HepG2 (cell line): ENCODE data around the gene ZC3H4. TPM values are rescaled to one million over a fixed set of nuclear protein-coding genes. Genes with fewer than 3 reads are reported as not detected.

ENCODE experiments used
- AGO1 ChIP-seq: fragments of 200-400 bp; formaldehyde crosslinking; IDR thresholded peaks from 2 replicates; pipeline ENCODE4 v1.6.1; 2017; ENCODE audit warnings: mild to moderate bottlenecking, low read depth, low read length, moderate library complexity; ENCODE audit not compliant: poor library complexity, severe bottlenecking
- DMAP1 ChIP-seq: IDR thresholded peaks from 2 replicates; pipeline ENCODE4 v1.6.1; 2016
- ETS1 ChIP-seq: sonication (generic); formaldehyde crosslinking; IDR thresholded peaks from 2 replicates; pipeline ENCODE4 v1.4.0; 2020; ENCODE audit warnings: missing genetic modification reagents
- HDAC2 ChIP-seq: sonication (generic); formaldehyde crosslinking; IDR thresholded peaks from 2 replicates; pipeline ENCODE4 v1.4.0; 2020; ENCODE audit warnings: missing genetic modification reagents
- HNF4A ChIP-seq: sonication (generic); formaldehyde crosslinking; IDR thresholded peaks from 2 replicates; pipeline ENCODE4 v1.4.0; 2020; ENCODE audit warnings: missing genetic modification reagents
- KDM1A ChIP-seq: IDR thresholded peaks from 2 replicates; pipeline ENCODE4 v1.6.1; 2016; ENCODE audit warnings: missing compliant biosample characterization
- KLF13 ChIP-seq: sonication (generic); formaldehyde crosslinking; IDR thresholded peaks from 2 replicates; pipeline ENCODE4 v1.4.0; 2020; ENCODE audit warnings: mild to moderate bottlenecking, missing genetic modification reagents
- MEIS1 ChIP-seq: sonication (generic); formaldehyde crosslinking; IDR thresholded peaks from 2 replicates; pipeline ENCODE4 v1.9.0; 2021; ENCODE audit warnings: mild to moderate bottlenecking, missing genetic modification reagents, moderate library complexity, borderline replicate concordance
- PRDM4 ChIP-seq: sonication (generic); formaldehyde crosslinking; IDR thresholded peaks from 2 replicates; pipeline ENCODE4 v1.9.0; 2021; ENCODE audit warnings: missing genetic modification reagents, borderline replicate concordance
- RELA ChIP-seq: sonication (generic); formaldehyde crosslinking; IDR thresholded peaks from 2 replicates; pipeline ENCODE4 v1.4.0; 2020; ENCODE audit warnings: missing genetic modification reagents
- SIX1 ChIP-seq: sonication (generic); formaldehyde crosslinking; IDR thresholded peaks from 2 replicates; pipeline ENCODE4 v1.4.0; 2020; ENCODE audit warnings: missing genetic modification reagents, borderline replicate concordance
- SIX4 ChIP-seq: sonication (generic); formaldehyde crosslinking; IDR thresholded peaks from 2 replicates; pipeline ENCODE4 v1.4.0; 2020; ENCODE audit warnings: missing genetic modification reagents
- SMARCC2 ChIP-seq: fragments of 450-650 bp; IDR thresholded peaks from 2 replicates; pipeline ENCODE4 v1.6.1; 2017; ENCODE audit warnings: antibody characterized with exemption, mild to moderate bottlenecking
- SP4 ChIP-seq: sonication (generic); formaldehyde crosslinking; IDR thresholded peaks from 2 replicates; pipeline ENCODE4 v1.8.1; 2023; ENCODE audit warnings: mild to moderate bottlenecking, missing genetic modification reagents
- TAF1 ChIP-seq: sonication (generic); formaldehyde crosslinking; IDR thresholded peaks from 2 replicates; pipeline ENCODE4 v1.4.0; 2020; ENCODE audit warnings: missing genetic modification reagents
- TOPORS ChIP-seq: sonication (generic); formaldehyde crosslinking; IDR thresholded peaks from 2 replicates; pipeline ENCODE4 v1.8.0; 2023; ENCODE audit warnings: mild to moderate bottlenecking, missing genetic modification reagents
- TP53 ChIP-seq: sonication (generic); formaldehyde crosslinking; conservative IDR thresholded peaks from 2 replicates; pipeline ENCODE4 v1.4.0; 2020; ENCODE audit warnings: missing genetic modification reagents
- ZBTB7B ChIP-seq: sonication (generic); formaldehyde crosslinking; IDR thresholded peaks from 2 replicates; pipeline ENCODE4 v1.4.0; 2020; ENCODE audit warnings: missing genetic modification reagents
- ZNF230 ChIP-seq: sonication (generic); formaldehyde crosslinking; IDR thresholded peaks from 2 replicates; pipeline ENCODE4 v1.4.0; 2020; ENCODE audit warnings: mild to moderate bottlenecking, missing genetic modification reagents
- ZNF687 ChIP-seq: sonication (generic); formaldehyde crosslinking; IDR thresholded peaks from 2 replicates; pipeline ENCODE4 v1.5.1; 2020; ENCODE audit warnings: mild to moderate bottlenecking, missing genetic modification reagents, moderate library complexity
- ZNF800 ChIP-seq: sonication (generic); formaldehyde crosslinking; IDR thresholded peaks from 2 replicates; pipeline ENCODE4 v1.4.0; 2020; ENCODE audit warnings: missing genetic modification reagents
- polyA plus RNA-seq, 8 experiments: library from polyadenylated mRNA; depleted of rRNA in 3 of 8; stranded (reverse) in 7 of 8; unstranded in 1 of 8; fragments of >200 nt; fragmentation: Illumina TruSeq in 4 of 8; extraction: Trizol in 4 of 8; gene quantifications; 2 replicates each; pipeline versions ENCODE4 v1.2.1 to v1.2.3, GENCODE V29; 2011 to 2016; ENCODE audit warnings: low read depth in 4 of 8, missing spikeins in 1 of 8, mixed read lengths in 1 of 8; ENCODE audit not compliant: insufficient read depth in 1 of 8
- total RNA-seq, 5 experiments: library from RNA; depleted of rRNA; stranded (reverse); fragments of >200 nt; fragmentation: Illumina TruSeq; extraction: Trizol; gene quantifications; 2 replicates each; pipeline ENCODE4 v1.2.3, GENCODE V29; 2016; ENCODE audit warnings: low read depth in 1 of 5

The ZC3H4 gene
- total and polyA plus RNA-seq, 2 of the 13 experiments (the other 11 are each of a cell fraction or from before 2014, with no cell fraction given) = 1.8 to 10.7 TPM

- peak; percentile 60; the same call in 1 of the 2 replicates for TF ChIP-seq ZNF800 (CRISPR knock-in tag)
- no peak for TF ChIP-seq SIX4
- TF ChIP-seq KDM1A (CRISPR knock-in tag) = no peak
- TF ChIP-seq ZNF230 (CRISPR knock-in tag) = no peak
- peak; percentile 76 for TF ChIP-seq SP4
- no peak for TF ChIP-seq KLF13
- no peak for TF ChIP-seq HNF4A (CRISPR knock-in tag)
- TF ChIP-seq ZBTB7B (CRISPR knock-in tag) = peak; percentile 51; the same call in 1 of the 2 replicates
- peak; percentile 76; the same call in 1 of the 2 replicates for TF ChIP-seq TAF1 (CRISPR knock-in tag)
- TF ChIP-seq ETS1 = 0 out of 2 replicates have a peak, but pooled peaks have one; percentile 47
- TF ChIP-seq PRDM4 (CRISPR knock-in tag) = no peak
- TF ChIP-seq HDAC2 (CRISPR knock-in tag) = peak; percentile 75
- peak; percentile 82 for TF ChIP-seq DMAP1 (CRISPR knock-in tag)
- TF ChIP-seq ZNF687 (CRISPR knock-in tag) = peak; percentile 92
- TF ChIP-seq AGO1 = peak; percentile 61
- no peak; the same call in 1 of the 2 replicates for TF ChIP-seq RELA (CRISPR knock-in tag)
- TF ChIP-seq MEIS1 = peak; percentile 43; the same call in 1 of the 2 replicates
- no peak for TF ChIP-seq SMARCC2
- no peak for TF ChIP-seq SIX1 (CRISPR knock-in tag)
- TF ChIP-seq TP53 (CRISPR knock-in tag) = no peak
- 0 out of 2 replicates have a peak, but pooled peaks have one; percentile 48 for TF ChIP-seq TOPORS (CRISPR knock-in tag)
These were observed at the start of gene ZC3H4 (continued) for GRCh38 chr19:47112997-47113849.
